Measurements from ENCODE around the gene ERICH6.

GRCh38 chr3:150613034-150613433, 90.7 kb downstream of the ERICH6 start:
- TF ChIP-seq EP300 (IDR thresholded peaks at IDR 0.05; ENCODE audit: borderline replicate concordance in 1 of 2, control insufficient read depth in 1 of 2, low read depth in 2 of 2, low read length in 2 of 2) (no peak), IKZF1 (conservative IDR thresholded peaks at IDR 0.05) (no peak), EZH2 (IDR thresholded peaks at IDR 0.05; ENCODE audit: borderline replicate concordance, control insufficient read depth, low read depth, low read length) (no peak), RELB (IDR thresholded peaks at IDR 0.05; ENCODE audit: low read depth) (no peak), PAX8 (IDR thresholded peaks at IDR 0.05) (no peak), POLR2AphosphoS2 (IDR thresholded peaks at IDR 0.05; ENCODE audit: low read depth, low read length) (no peak), POLR2AphosphoS5 (IDR thresholded peaks at IDR 0.05; ENCODE audit: low read length) (no peak), CTCF (IDR thresholded peaks at IDR 0.05 in 2 of 3, conservative IDR thresholded peaks at IDR 0.05 in 1 of 3; ENCODE audit: control insufficient read depth in 2 of 3, extremely low read depth in 1 of 3, insufficient read depth in 1 of 3, low read depth in 3 of 3, low read length in 3 of 3) (no peak), USF2 (IDR thresholded peaks at IDR 0.05; ENCODE audit: borderline replicate concordance, low read depth, low read length) (no peak)
